Common myeloid progenitor, CD34-positive (primary cell): ENCODE data around the gene CCL25. TPM values are rescaled to one million over a fixed set of nuclear protein-coding genes. Genes with fewer than 3 reads are reported as not detected.
A peak's percentile ranks its signal among the peaks of the same experiment; 100 is the strongest.

Experiments used
- CTCF ChIA-PET: fragments of 350-600 bp; sonication (Branson Sonifier 250); formaldehyde crosslinking; loops from one replicate; lab custom pipeline; 2021; ENCODE audit warnings: antibody characterized with exemption; lab: Charles Lee
- POLR2A ChIA-PET: fragments of 350-600 bp; sonication (Branson Sonifier 250); formaldehyde crosslinking; loops from one replicate; lab custom pipeline; 2021; ENCODE audit warnings: antibody characterized with exemption; lab: Charles Lee
- DNase-seq, 3 donors: peaks; one replicate each; pipeline versions ENCODE4 v3.0.0 to v3.0.0-alpha.2; 2013
- H3K27ac ChIP-seq, 2 experiments: 1 replicate in 1 of 2; 2 replicates in 1 of 2; pipeline ENCODE4 v1.7.0; 2013; ENCODE audit warnings: inconsistent platforms in 2 of 2, low read length in 2 of 2, mild to moderate bottlenecking in 2 of 2, low read depth in 1 of 2, moderate library complexity in 1 of 2; ENCODE audit not compliant: severe bottlenecking in 2 of 2, insufficient read depth in 1 of 2, poor library complexity in 1 of 2
- H3K27me3 ChIP-seq, 5 experiments: replicated peaks in 2 of 5; 1 replicate in 3 of 5; 2 replicates in 2 of 5; pipeline versions ENCODE4 v1.6.1 to v1.7.0; 2013; ENCODE audit warnings: low read length in 4 of 5, mild to moderate bottlenecking in 2 of 5, moderate library complexity in 2 of 5, inconsistent platforms in 1 of 5; ENCODE audit not compliant: insufficient read depth in 5 of 5, control insufficient read depth in 4 of 5
- H3K36me3 ChIP-seq, 4 experiments: 1 replicate in 2 of 4; 2 replicates in 2 of 4; pipeline versions ENCODE4 v1.6.1 to v1.7.0; 2013; ENCODE audit warnings: low read length in 3 of 4, control low read depth in 1 of 4, mild to moderate bottlenecking in 1 of 4; ENCODE audit not compliant: control insufficient read depth in 4 of 4, insufficient read depth in 4 of 4
- H3K4me1 ChIP-seq, 4 experiments: 1 replicate in 3 of 4; 2 replicates in 1 of 4; pipeline versions ENCODE4 v1.6.1 to v1.7.1; 2013; ENCODE audit warnings: low read length in 3 of 4, mild to moderate bottlenecking in 3 of 4, control low read depth in 1 of 4, inconsistent platforms in 1 of 4, moderate library complexity in 1 of 4; ENCODE audit not compliant: control insufficient read depth in 4 of 4, insufficient read depth in 4 of 4; ENCODE audit errors: control extremely low read depth in 1 of 4
- H3K4me3 ChIP-seq, 7 experiments: 1 replicate in 4 of 7; 2 replicates in 3 of 7; pipeline versions ENCODE4 v1.5.1 to v1.7.0; 2013; ENCODE audit warnings: mild to moderate bottlenecking in 7 of 7, low read length in 6 of 7, moderate library complexity in 6 of 7, inconsistent platforms in 2 of 7, low read depth in 2 of 7, control low read depth in 1 of 7; ENCODE audit not compliant: insufficient read depth in 4 of 7, control insufficient read depth in 1 of 7; ENCODE audit errors: extremely low read depth in 1 of 7
- H3K9me3 ChIP-seq, 5 experiments: 1 replicate in 4 of 5; 2 replicates in 1 of 5; pipeline versions ENCODE4 v1.6.1 to v1.7.1; 2013; ENCODE audit warnings: low read length in 4 of 5, mild to moderate bottlenecking in 2 of 5, inconsistent platforms in 1 of 5, low read depth in 1 of 5, moderate library complexity in 1 of 5; ENCODE audit not compliant: control insufficient read depth in 4 of 5, insufficient read depth in 2 of 5; ENCODE audit errors: control extremely low read depth in 1 of 5
- WGBS: methylation state at CpG from one replicate; pipeline ENCODE4 v1.1.5; 2013; ENCODE audit not compliant: insufficient coverage; 5-methylcytosine and 5-hydroxymethylcytosine counted together
- polyA plus RNA-seq: library from polyadenylated mRNA; unstranded; fragments of 120-200 nt; gene quantifications from one replicate; pipeline ENCODE4 v1.2.1, GENCODE V29; 2013

CCL25 gene, protein sequence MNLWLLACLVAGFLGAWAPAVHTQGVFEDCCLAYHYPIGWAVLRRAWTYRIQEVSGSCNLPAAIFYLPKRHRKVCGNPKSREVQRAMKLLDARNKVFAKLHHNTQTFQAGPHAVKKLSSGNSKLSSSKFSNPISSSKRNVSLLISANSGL
- polyA plus RNA-seq = 0.59 TPM

DNA sequence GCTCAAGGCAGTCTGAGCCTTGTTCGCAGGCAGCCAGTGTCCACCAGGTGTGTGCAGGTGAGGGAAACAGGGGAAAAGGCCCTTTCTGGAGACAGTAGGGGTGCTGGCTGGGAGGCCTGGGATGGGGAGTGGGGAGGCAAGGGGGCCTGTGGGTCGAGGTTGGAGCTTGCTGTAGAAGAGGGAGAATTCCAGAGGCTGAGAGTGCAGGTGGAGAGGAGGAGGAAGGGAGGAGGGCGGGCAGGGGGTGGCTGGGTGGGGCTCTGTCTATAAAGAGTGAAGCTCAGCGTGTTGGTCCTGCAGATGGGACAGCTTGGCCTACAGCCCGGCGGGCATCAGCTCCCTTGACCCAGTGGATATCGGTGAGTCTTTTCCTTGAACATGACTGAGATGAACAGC, at the start of gene CCL25:
TSS of gene CCL25 (plus strand) at position 297 of the 396 bp plus-strand sequence. CDS start 290 bp downstream, outside the sequence.
- Histone ChIP-seq H3K9me3 (no peaks in the 10 kb centered on the region), H3K27me3 (no peaks in the 10 kb centered on the region), H3K27ac (no peak within 1 kb of the TSS), H3K4me1 (peaks cover 0 to 27% (median 25%) of the 10 kb centered on the region in 4 experiments), H3K4me3 (peak within 1 kb of the TSS in 1 of 7 experiments; percentile 52), H3K36me3 (no peaks in the 10 kb centered on the region)
- DNase-seq = no peak
- ChIA-PET POLR2A (no interaction called here), CTCF (no interaction called here)
- 86% methylated on average over 6 of the region's 7 CpGs for WGBS

DNA sequence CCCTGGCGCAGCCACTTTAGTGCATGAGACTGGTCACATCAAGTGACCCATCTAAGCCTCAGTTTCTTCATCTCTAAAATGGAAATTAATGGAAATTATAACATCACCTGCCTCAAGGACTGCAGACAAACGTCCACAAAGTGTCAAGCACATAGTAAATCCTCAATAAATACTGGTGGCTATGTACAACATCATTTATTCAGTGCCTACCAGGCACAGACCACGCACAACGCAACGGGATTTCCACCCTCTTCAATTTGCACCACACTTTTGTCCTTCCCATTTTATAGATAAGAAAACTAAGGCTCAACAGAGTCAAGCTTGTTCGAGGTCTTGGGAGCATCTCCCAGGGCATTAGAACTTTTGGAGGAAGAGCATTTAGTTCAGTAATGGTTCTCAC, 48.6 kb upstream of the CCL25 start:
- peaks cover 0 to 24% (median 7%) of the 10 kb centered on the region in 4 experiments for H3K36me3 ChIP-seq
- H3K4me1 ChIP-seq = peaks cover 10 to 49% (median 42%) of the 10 kb centered on the region in 4 experiments
- ChIA-PET POLR2A (interaction anchor here (0.6 kb wide), 2 partner anchors 9 to 11 kb away, joined by 4 to 5 read pairs; no protein-coding TSS in a partner anchor), CTCF (interaction anchor here (1.5 kb wide), 1 partner anchor 10 kb away, joined by 6 read pairs; no protein-coding TSS in a partner anchor)
- peak overlapping the region in 1 of 2 experiments; percentile 81 for H3K27ac ChIP-seq
- no peaks in the 10 kb centered on the region for H3K27me3 ChIP-seq
- peak overlapping the region in 6 of 7 experiments; percentile 58 to 95 (median 91) for H3K4me3 ChIP-seq
- WGBS = 72% methylated on average over 4 of the region's 6 CpGs
- DNase-seq = no peak
- H3K9me3 ChIP-seq = no peaks in the 10 kb centered on the region

DNA sequence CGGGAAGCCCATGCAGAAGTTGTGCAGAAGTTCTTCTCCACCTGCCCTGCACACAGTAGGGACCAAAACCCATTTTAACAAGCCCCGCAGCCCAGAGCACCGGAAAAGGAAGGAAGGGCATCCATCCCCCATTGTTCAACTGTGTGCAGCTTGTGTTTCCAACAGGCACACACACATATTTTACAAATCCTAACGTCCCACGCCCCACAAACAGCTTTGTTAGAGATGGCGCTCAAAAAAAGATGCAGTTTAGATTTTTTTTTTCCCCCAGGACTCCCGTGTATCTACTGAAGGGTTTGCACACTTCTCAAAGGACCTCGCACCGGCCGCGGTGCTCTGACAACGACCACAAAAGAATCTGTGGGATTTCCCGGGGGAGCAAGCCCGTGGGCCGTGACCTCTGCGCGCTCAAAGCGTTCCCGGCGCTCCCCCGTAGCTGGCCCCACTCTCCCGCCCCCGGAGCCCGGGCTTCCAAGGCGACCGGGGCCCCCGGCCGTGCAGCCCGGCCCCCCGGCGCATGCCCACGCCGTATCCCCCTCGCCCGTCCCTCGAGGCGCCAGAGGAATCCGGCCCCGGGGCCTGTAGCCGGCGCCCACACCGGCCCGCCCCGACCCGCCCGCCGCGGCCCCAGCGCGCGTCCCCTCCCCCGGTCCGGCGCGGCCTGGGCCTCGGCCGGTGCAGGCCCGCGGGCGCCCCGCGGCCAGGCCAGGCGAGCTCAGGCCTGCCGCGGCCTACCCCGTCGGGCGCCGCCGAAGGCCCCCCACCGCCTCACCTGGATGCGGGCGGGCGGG, 47.6 kb upstream of the CCL25 start:
- DNase-seq = peak; percentile 18 to 54 (median 51)
- H3K27ac ChIP-seq = peak overlapping the region; percentile 4 to 81
- H3K4me1 ChIP-seq = peaks cover 10 to 49% (median 42%) of the 10 kb centered on the region in 4 experiments
- WGBS = 0% methylated on average over 62 of the region's 74 CpGs
- POLR2A ChIA-PET = interaction anchor here (0.6 to 1.1 kb wide), 2 partner anchors 8 to 60 kb away, joined by 3 to 5 read pairs; no protein-coding TSS in a partner anchor
- H3K9me3 ChIP-seq = no peaks in the 10 kb centered on the region
- CTCF ChIA-PET = interaction anchor here (0.9 to 1.9 kb wide), 3 partner anchors 10 to 63 kb away, joined by 3 to 8 read pairs (median 5); partner anchors contain the start of gene TIMM44
- H3K4me3 ChIP-seq = peak overlapping the region; percentile 65 to 95 (median 90)
- no peaks in the 10 kb centered on the region for H3K27me3 ChIP-seq
- H3K36me3 ChIP-seq = peaks cover 0 to 17% (median 4%) of the 10 kb centered on the region in 4 experiments

DNA sequence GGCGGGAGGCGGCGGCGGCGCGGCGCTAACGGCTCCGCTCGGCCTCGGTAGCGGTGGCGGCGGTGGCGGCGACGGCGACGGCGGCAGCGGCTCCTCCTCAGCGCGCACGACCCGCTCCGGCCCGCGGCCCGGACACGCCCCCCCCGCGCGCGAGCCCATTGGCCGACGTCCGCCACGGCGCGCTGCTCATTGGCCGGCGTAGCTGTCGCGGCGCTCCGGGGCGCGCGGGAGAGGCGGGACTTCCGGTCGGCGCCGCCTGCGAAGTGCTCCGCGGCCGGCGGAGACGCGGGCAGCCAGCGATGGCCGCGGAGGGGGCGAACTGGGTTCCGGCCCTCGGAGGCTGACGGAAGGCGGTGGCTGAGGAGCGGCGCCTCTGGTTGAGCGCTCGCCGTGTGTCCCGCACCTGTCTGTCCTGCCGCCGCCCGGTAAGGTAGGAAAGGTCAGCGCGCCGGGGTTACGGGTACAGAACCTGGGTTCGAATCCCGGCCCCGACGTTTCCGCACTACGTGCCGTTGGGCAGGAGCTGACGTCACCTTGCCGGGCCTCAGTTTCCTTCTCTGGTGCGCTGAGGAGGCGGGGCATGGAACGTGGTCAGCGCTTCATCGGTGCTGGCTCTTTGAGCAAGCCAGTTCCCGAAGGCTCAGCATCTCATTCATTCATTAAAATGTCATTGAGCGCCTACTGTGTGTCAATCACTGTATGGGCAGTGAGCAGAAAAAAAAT, 46.9 kb upstream of the CCL25 start, which contains the start of gene ELAVL1:
TSS of gene ELAVL1 (minus strand) at position 108 of the 723 bp plus-strand sequence. CDS start 13,826 bp downstream, outside the sequence.
- peak; percentile 91 to 94 (median 93) for DNase-seq
- WGBS = under 1% methylated on average over 91 of the region's 98 CpGs
- Histone ChIP-seq H3K4me3 (peak within 1 kb of the TSS; percentile 74 to 95 (median 90)), H3K27ac (peak within 1 kb of the TSS; percentile 27 to 84), H3K9me3 (no peaks in the 10 kb centered on the region), H3K27me3 (no peaks in the 10 kb centered on the region), H3K4me1 (peaks cover 10 to 44% (median 37%) of the 10 kb centered on the region in 4 experiments), H3K36me3 (peaks cover 0 to 11% (median 2%) of the 10 kb centered on the region in 4 experiments)
- POLR2A ChIA-PET = interaction anchor here (1.1 kb wide), 1 partner anchor 61 kb away, joined by 3 read pairs; no protein-coding TSS in a partner anchor
- CTCF ChIA-PET = interaction anchor here (0.9 to 1.9 kb wide), 5 partner anchors 9 to 235 kb away, joined by 3 to 8 read pairs (median 4); partner anchors contain the start of gene TIMM44

DNA sequence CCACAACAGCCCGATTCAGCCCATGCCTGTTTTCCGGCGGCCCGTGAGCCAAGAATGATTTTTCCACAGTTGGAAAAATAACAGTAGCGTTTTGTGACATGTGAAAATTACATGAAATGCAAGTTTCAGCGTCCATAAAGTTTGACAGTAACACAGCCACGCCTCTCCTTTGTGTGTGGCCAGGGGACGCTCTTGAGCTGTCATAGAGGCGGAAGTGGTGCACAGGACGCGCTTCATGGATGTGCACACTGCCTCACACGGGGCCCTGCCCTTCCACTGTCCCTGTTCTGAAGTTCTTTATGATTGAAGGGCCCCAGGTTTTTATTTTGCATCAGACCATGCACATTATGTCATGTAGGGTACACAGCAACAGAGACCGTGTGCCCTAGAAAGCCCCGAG, 34.8 kb upstream of the CCL25 start:
- Histone ChIP-seq H3K36me3 (no peaks in the 10 kb centered on the region), H3K4me3 (no peak overlapping the region), H3K9me3 (no peaks in the 10 kb centered on the region), H3K27me3 (no peaks in the 10 kb centered on the region), H3K4me1 (peaks cover 0 to 3% (median 1%) of the 10 kb centered on the region in 4 experiments), H3K27ac (no peak overlapping the region)
- peak; percentile 42 to 78 (median 75) for DNase-seq
- ChIA-PET CTCF (interaction anchor here (1.1 to 1.8 kb wide), 2 partner anchors 9 to 14 kb away, joined by 3 to 5 read pairs; no protein-coding TSS in a partner anchor), POLR2A (no interaction called here)
- WGBS = 62% methylated on average over 14 of the region's 14 CpGs

DNA sequence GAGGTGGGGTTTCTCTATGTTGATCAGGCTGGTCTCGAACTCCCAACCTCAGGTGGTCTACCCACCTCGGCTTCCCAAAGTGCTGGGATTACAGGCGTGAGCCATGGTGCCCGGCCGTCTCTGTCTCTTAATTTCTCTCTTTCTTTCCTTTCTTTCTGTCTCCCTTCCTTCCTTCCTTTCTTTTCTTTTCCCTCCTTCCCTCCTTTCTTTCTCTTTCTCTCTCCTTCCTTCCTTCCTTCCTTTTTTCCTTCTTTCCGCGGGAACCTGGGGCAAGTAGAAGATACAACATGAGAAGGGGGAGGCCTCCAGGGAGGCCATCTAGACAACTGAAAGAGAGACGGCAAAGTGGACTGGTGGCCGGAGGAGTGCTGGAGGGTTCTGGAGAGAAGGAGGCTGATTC, 31.9 kb upstream of the CCL25 start:
- H3K4me1 ChIP-seq = peaks cover 0 to 3% (median 1%) of the 10 kb centered on the region in 4 experiments
- CTCF ChIA-PET = interaction anchor here (0.6 to 1.1 kb wide), 3 partner anchors 18 to 951 kb away, joined by 3 read pairs; partner anchors contain the start of gene ZNF557
- DNase-seq = no peak
- no peak overlapping the region for H3K4me3 ChIP-seq
- no peaks in the 10 kb centered on the region for H3K36me3 ChIP-seq
- H3K27me3 ChIP-seq = no peaks in the 10 kb centered on the region
- no peaks in the 10 kb centered on the region for H3K9me3 ChIP-seq
- 95% methylated on average over 5 of the region's 9 CpGs for WGBS
- H3K27ac ChIP-seq = no peak overlapping the region
- POLR2A ChIA-PET = no interaction called here
